GM12875 (cell line): ENCODE results near the gene SMIM24.

ENCODE experiments used
- H3K4me3 ChIP-seq: one replicate; pipeline ENCODE4 v1.5.1; 2011; ENCODE audit warnings: low read depth, low read length, control low read depth
- TF ChIP-seq, protein P1 (sequence below): IDR thresholded peaks from 2 replicates; pipeline ENCODE4 v1.5.1; 2011; ENCODE audit warnings: low read depth, mild to moderate bottlenecking, control low read depth, inconsistent platforms, low read length, moderate library complexity, borderline replicate concordance; ENCODE audit not compliant: insufficient read depth

The SMIM24 gene

DNA sequence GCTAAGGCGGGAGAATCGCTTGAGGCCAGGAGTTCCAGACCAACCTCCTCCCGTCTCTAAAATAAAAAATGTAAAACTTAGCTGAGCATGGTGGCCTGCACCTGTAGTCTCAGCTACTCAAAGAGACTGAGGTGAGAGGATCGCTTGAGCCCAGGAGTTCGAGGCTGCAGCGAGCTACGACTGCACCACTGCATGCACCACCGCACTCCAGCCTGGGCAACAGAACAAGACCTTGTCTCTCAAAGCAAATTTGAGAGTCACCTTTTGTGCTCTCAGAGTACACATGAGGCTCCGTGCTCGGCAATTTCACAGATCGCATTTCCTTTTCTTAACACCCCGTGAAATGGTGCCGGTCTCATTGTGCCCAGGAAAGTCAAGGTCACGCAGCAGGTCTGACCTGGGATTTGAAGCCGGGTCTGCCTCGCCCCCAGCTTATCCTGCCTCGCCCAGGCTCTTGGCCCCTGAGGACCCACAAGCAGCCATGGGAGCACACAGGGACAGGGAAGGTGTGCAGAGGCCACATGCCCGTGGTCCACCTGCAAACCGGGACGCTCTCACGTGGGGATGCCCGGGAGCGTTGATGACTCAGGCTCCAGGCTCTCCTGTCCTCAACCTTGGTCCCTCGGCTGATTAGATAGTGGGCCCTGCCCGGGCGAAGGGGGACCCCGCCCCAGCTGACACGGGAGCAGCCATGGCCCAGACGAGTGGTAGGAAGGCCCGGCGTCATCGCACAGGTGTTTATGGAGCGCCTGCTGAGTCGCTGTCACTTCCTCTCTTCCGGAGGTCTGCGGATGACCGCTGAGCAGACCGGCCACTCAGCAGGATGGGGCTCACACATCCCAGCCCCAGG, 1.1 kb upstream of the SMIM24 start:
- H3K4me3 ChIP-seq = no peak overlapping the region
- TF ChIP-seq, protein P1, sequence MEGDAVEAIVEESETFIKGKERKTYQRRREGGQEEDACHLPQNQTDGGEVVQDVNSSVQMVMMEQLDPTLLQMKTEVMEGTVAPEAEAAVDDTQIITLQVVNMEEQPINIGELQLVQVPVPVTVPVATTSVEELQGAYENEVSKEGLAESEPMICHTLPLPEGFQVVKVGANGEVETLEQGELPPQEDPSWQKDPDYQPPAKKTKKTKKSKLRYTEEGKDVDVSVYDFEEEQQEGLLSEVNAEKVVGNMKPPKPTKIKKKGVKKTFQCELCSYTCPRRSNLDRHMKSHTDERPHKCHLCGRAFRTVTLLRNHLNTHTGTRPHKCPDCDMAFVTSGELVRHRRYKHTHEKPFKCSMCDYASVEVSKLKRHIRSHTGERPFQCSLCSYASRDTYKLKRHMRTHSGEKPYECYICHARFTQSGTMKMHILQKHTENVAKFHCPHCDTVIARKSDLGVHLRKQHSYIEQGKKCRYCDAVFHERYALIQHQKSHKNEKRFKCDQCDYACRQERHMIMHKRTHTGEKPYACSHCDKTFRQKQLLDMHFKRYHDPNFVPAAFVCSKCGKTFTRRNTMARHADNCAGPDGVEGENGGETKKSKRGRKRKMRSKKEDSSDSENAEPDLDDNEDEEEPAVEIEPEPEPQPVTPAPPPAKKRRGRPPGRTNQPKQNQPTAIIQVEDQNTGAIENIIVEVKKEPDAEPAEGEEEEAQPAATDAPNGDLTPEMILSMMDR = no peak

DNA sequence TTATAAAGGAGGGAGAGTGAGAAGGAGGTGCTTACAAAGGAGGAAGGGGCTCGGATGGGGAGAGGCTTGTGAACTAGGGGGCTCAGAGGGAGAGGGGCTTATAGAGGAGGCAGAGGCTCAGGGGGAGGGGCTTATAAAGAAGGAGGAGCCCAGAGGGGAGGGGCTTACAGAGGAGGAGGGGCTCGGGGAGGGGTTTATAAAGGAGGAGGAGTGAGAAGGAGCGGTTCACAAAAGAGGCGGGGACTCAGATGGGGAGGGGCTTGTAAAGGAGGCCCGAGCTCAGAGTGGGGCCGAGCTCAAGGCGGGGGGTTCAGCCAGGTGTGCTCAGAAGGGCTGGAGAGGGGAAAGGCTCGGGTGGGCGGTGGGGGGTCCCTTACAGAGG, 500 bp downstream of the SMIM24 start:
- TF ChIP-seq, protein P1 = no peak
- no peak overlapping the region for H3K4me3 ChIP-seq

DNA sequence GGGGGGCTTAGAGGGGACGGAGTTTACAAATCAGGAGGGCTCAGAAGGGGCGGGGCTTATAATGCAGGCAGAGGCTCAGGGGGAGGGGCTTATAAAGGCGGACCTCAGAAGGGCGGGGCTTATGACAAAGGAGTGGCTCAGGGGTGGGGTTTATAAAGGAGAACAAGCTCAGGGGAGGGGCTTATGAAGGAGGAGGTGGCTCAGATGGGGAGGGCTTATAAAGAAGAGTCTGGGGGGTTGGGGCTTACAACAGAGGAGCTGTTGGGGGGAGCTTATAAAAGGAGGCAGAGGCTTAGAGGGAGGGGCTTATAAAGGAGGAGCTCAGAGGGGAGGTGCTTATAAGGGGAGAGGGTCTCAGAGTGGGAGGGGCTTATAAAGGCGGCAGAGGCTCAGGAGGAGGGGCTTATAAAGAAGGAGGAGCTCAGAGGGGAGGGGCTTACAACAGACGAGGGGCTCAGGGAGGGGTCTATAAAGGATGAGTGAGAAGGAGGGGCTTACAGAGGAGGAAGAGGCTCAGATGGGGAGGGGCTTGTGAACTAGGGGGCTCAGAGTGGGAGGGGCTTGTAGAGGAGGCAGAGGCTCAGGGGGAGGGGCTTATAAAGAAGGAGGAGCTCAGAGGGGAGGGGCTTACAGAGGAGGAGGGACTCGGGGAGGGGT, 1.0 kb downstream of the SMIM24 start:
- TF ChIP-seq, protein P1 = no peak
- H3K4me3 ChIP-seq = no peak overlapping the region

DNA sequence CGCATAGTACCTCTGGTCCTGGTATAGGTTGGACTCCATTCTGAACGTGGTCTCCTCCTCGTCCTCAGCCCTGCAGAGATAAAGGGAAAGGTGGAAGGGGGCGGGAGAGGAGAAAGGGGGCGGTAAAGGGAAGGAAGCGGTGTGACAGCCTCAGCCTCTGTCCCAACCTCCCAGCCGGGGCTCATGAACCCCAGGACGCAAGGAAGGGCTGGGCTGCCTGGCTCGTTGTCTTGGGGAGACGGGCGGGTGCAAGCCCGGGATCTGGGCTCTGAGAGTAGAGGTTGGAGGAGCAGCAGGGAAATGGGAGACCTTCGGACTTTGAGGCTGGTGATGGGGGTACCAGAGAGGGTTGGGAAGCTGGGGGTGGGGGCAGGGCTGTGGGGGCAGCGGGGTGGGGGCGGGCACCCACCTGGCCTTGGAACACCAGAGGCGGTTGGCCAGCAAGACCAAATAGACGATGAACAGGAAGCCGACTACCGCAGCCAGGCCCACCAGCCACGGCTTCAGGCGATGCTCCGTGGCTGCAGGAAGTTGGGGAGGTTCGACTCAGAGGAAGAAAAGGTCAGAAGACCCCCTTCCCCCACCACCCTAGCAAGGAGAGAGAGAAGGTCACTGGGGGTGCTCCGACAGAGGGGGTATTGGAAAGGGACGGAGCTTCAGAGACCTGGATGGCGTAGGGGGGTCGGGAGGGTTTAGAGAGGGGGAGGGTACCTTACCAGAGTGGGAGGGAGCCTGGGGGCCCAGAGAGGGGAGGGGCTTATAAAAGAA, 1.7 kb downstream of the SMIM24 start:
- H3K4me3 ChIP-seq = no peak overlapping the region

DNA sequence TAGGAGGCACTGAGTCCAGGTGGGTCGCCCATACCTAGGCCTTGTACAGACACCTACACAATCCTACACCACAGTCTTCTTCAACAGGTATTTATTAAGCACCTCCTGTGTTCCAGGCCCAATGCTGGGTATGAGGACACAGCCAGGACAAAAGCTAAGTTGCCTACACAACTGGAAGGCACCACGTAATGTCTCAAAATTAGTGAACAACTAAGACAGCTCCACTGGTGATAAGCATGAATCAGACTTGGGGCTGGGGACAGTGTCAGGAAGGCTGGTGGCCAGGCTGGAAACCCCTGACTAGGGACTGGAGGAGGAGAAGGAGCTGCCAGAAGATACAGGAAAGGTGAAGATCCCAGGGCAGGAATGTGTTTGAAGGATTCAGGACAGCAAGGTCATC, 2.4 kb downstream of the SMIM24 start:
- TF ChIP-seq, protein P1 = no peak

More for the DNA sequence above, 1.7 kb downstream of the SMIM24 start:
- TF ChIP-seq, protein P1 = no peak

DNA sequence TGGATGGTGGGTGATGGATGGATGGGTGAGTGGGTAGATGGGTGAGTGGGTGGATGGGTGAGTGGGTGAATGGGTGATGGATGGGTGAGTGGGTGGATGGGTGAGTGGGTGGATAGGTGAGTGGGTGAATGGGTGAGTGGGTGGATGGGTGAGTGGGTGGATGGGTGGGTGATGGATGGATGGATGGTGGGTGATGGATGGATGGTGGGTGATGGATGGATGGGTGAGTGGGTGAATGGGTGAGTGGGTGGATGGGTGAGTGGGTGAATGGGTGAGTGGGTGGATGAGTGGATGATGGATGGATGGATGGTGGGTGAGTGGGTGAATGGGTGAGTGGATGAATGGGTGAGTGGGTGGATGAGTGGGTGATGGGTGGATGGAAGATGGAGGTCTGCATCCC, 2.8 kb downstream of the SMIM24 start:
- H3K4me3 ChIP-seq = no peak overlapping the region
- TF ChIP-seq, protein P1 = no peak

More for the DNA sequence above, 2.4 kb downstream of the SMIM24 start:
- no peak overlapping the region for H3K4me3 ChIP-seq
